BJ (cell line): ENCODE measurements around the gene NAA25. TPM values are rescaled to one million over a fixed set of nuclear protein-coding genes. Genes with fewer than 3 reads are reported as not detected.

Experiments
- CTCF ChIA-PET: fragments of 350-600 bp; formaldehyde crosslinking; extraction: SDS; loops from one replicate; lab custom pipeline; 2021; ENCODE audit warnings: antibody characterized with exemption, inconsistent platforms; lab: Yijun Ruan, JAX
- POLR2A ChIA-PET: fragments of 300-600 bp; sonication (Branson Sonifier 250); formaldehyde crosslinking; extraction: SDS; loops from one replicate; lab custom pipeline; 2021; ENCODE audit warnings: antibody characterized with exemption; lab: Charles Lee
- DNase-seq: peaks from one replicate; pipeline ENCODE4 v3.0.0-alpha.2; 2011; ENCODE audit warnings: low read depth
- H3K27me3 ChIP-seq: 2 replicates; pipeline ENCODE4 v1.6.0; 2011; ENCODE audit warnings: low read length; ENCODE audit not compliant: control insufficient read depth, insufficient read depth
- H3K36me3 ChIP-seq: 2 replicates; pipeline ENCODE4 v1.5.1; 2011; ENCODE audit warnings: low read length; ENCODE audit not compliant: control insufficient read depth, insufficient read depth
- H3K4me3 ChIP-seq: 2 replicates; pipeline ENCODE4 v1.5.1; 2011; ENCODE audit warnings: low read depth, mild to moderate bottlenecking, control low read depth, low read length
- polyA plus RNA-seq: library from polyadenylated mRNA; depleted of rRNA; stranded (reverse); fragments of >200 nt; gene quantifications from 2 replicates; pipeline ENCODE4 v1.2.3, GENCODE V29; 2011
- TF ChIP-seq, protein P1 (sequence below): IDR thresholded peaks from 2 replicates; pipeline ENCODE4 v1.5.1; 2011; ENCODE audit warnings: low read depth, mild to moderate bottlenecking, control low read depth, inconsistent platforms, low read length, moderate library complexity; ENCODE audit not compliant: insufficient read depth

NAA25 gene
- polyA plus RNA-seq, 1 experiment: 7.2 TPM

DNA sequence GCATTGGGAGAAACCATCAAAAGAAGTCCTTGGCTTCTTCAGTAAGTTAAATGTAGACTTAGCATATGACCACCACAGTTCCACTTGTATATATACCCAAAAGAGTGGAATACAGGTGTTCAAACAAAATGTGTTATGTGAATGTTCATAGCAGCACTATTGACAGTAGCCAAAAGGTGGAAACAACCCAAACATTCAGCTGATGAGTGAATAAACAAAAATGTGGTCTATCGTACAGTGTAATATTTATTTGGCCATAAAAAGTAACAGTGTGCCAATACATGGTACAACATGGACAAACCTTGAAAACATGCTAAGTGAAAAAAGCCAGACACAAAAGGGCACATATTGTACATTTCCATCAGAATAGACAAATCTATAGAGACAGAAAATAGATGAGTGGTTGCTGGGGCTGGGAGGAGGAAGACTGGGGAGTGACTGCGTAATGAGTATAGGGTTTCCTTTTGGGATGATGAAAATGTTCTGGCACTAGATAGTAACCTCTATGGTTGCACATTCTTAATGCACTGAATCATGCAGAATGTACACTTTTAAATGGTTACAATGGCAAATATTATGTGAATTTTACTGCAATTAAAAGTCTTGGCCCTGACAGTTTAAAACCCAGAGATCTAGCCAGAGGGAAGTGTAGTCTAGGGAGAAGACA, 89.9 kb downstream of the NAA25 start:
- ChIA-PET POLR2A (no interaction called here), CTCF (interaction anchor here (0.9 kb wide), 1 partner anchor 73 kb away, joined by 3 read pairs; no protein-coding TSS in a partner anchor)
- no peak overlapping the region for H3K4me3 ChIP-seq
- DNase-seq: no peak
- H3K27me3 ChIP-seq: no peaks in the 10 kb centered on the region
- H3K36me3 ChIP-seq: peaks cover 10% of the 10 kb centered on the region
- TF ChIP-seq, protein P1, sequence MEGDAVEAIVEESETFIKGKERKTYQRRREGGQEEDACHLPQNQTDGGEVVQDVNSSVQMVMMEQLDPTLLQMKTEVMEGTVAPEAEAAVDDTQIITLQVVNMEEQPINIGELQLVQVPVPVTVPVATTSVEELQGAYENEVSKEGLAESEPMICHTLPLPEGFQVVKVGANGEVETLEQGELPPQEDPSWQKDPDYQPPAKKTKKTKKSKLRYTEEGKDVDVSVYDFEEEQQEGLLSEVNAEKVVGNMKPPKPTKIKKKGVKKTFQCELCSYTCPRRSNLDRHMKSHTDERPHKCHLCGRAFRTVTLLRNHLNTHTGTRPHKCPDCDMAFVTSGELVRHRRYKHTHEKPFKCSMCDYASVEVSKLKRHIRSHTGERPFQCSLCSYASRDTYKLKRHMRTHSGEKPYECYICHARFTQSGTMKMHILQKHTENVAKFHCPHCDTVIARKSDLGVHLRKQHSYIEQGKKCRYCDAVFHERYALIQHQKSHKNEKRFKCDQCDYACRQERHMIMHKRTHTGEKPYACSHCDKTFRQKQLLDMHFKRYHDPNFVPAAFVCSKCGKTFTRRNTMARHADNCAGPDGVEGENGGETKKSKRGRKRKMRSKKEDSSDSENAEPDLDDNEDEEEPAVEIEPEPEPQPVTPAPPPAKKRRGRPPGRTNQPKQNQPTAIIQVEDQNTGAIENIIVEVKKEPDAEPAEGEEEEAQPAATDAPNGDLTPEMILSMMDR: no peak

DNA sequence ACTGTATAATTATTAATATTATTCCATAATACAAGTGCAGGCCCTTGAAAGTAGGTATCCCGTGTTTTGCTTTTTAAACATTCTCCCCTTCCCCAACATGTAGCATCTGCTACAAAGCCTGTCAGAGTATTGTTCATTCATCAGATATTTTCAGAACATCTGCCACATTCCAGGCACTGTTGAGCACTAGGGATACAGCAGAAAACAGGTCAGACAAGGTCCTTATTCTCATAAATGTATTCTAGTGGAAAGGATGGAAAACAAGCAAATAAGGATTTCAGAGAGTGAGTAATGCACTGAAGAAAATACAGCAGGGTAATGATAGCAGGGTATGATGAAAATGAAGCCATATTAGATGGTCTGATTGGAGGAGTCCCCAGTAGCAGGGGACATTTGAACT, 91.5 kb downstream of the NAA25 start:
- H3K4me3 ChIP-seq: no peak overlapping the region
- peaks cover 5% of the 10 kb centered on the region for H3K36me3 ChIP-seq
- CTCF ChIA-PET: no interaction called here
- DNase-seq: no peak
- H3K27me3 ChIP-seq: no peaks in the 10 kb centered on the region
- TF ChIP-seq, protein P1: no peak
- POLR2A ChIA-PET: no interaction called here

DNA sequence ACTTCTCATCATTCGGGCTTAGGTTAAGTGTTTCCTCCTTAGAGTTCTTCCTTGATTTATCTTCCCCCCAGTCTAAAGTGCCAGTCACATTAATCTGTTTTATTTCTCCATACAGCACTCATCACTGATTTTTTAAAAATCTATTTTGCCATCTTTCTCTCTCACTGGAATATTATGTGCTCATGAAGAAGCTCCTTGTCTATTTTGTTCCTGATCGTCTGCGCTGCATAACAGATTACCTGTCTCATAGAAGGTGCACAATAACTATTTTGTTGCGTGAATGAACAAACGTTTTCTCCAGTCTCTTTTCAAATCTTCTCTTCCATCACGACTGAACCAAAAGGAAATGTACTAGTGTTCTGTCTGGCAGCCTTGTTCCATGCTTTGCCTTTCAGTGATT, 92.6 kb downstream of the NAA25 start:
- H3K27me3 ChIP-seq: no peaks in the 10 kb centered on the region
- ChIA-PET CTCF (no interaction called here), POLR2A (no interaction called here)
- H3K36me3 ChIP-seq: peaks cover 3% of the 10 kb centered on the region
- H3K4me3 ChIP-seq: no peak overlapping the region
- DNase-seq: no peak
- TF ChIP-seq, protein P1: no peak

DNA sequence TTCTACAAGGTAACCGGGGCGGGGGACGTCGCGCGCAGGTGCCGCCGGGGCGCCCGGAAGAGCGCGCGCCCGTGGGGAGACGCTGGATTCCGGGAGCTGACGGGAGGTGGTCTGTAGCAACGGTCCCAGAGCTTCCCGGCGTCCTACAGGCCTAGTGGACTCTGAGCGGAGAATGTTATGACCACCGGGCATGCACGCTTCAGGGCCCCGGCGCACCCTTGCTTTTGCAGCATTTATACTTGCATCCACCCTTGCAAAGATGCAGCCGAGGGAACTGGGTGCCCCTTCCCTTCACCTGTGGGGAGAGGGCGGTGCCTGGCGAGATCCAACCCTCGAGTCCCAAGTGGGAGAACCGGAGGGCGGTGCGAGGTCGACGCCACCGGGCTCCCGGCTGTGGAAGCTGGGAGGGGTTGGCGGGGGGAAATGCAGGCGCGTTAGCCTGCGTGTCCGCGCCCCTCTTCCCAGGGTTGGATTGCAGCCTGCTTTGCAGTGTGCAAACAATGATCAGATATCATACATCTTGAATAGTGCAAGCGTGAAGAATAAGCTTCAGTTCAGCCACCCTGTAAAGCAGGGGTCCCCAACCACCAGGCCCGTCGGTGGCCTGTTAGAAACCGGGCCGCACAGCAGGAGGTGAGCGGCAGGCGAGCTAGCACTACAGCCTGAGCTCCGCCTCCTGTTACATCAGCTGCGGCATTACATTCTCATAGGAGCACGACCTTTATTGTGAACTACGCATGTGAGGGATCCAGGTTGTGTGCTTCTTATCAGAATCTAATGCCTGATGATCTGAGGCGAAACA, 94.8 kb downstream of the NAA25 start:
- TF ChIP-seq, protein P1: no peak
- Histone ChIP-seq H3K36me3 (no peaks in the 10 kb centered on the region), H3K27me3 (no peaks in the 10 kb centered on the region), H3K4me3 (peak overlapping the region; percentile 89)
- no peak for DNase-seq
- POLR2A ChIA-PET: interaction anchor here (0.6 to 1.0 kb wide), 2 partner anchors 14 to 111 kb away, joined by 3 to 7 read pairs; partner anchors contain the start of gene TRAFD1
- CTCF ChIA-PET: interaction anchor here (0.5 to 1.4 kb wide), 7 partner anchors 9 to 59 kb away, joined by 3 to 5 read pairs (median 3); no protein-coding TSS in a partner anchor
